Spleen (tissue), 11 donors: ENCODE data around the gene HOMER1. TPM values are rescaled to one million over a fixed set of nuclear protein-coding genes. Genes with fewer than 3 reads are reported as not detected.

Experiments
- DNase-seq: peaks from one replicate; pipeline ENCODE4 v3.0.0-alpha.2; 2020
- H3K27ac ChIP-seq, 8 donors: fragments of 200-600 bp; sonication (generic) in 7 of 8; 1 replicate in 4 of 8; 2 replicates in 4 of 8; pipeline versions ENCODE4 v1.5.0 to v1.8.0; 2016 to 2021; ENCODE audit warnings: inconsistent platforms in 4 of 8, mild to moderate bottlenecking in 4 of 8, moderate library complexity in 1 of 8
- H3K27me3 ChIP-seq, 7 donors: fragments of 200-600 bp; sonication (generic) in 6 of 7; replicated peaks in 1 of 7; 1 replicate in 4 of 7; 2 replicates in 3 of 7; pipeline versions ENCODE4 v1.5.0 to v1.8.0; 2016 to 2021; ENCODE audit warnings: inconsistent platforms in 3 of 7, mild to moderate bottlenecking in 1 of 7
- H3K36me3 ChIP-seq, 6 donors: fragments of 200-600 bp; sonication (generic) in 5 of 6; 1 replicate in 4 of 6; 2 replicates in 2 of 6; pipeline versions ENCODE4 v1.5.0 to v1.8.0; 2016 to 2021; ENCODE audit warnings: inconsistent platforms in 2 of 6
- H3K4me1 ChIP-seq, 6 donors: fragments of 200-600 bp; sonication (generic) in 5 of 6; 1 replicate in 3 of 6; 2 replicates in 3 of 6; pipeline versions ENCODE4 v1.5.0 to v1.8.0; 2016 to 2021; ENCODE audit warnings: inconsistent platforms in 3 of 6
- H3K4me3 ChIP-seq, 8 donors: fragments of 200-600 bp; sonication (generic) in 7 of 8; 1 replicate in 4 of 8; 2 replicates in 4 of 8; pipeline versions ENCODE4 v1.5.0 to v1.8.0; 2016 to 2021; ENCODE audit warnings: inconsistent platforms in 4 of 8, mild to moderate bottlenecking in 4 of 8, moderate library complexity in 2 of 8
- H3K9me3 ChIP-seq, 8 donors: fragments of 200-600 bp; sonication (generic) in 7 of 8; 1 replicate in 4 of 8; 2 replicates in 4 of 8; pipeline versions ENCODE4 v1.5.0 to v1.8.0; 2016 to 2021; ENCODE audit warnings: inconsistent platforms in 4 of 8
- CTCF ChIP-seq, 11 experiments: fragments of 200-600 bp in 7 of 11; fragments of 450-650 bp in 4 of 11; sonication (generic) in 4 of 11; IDR thresholded peaks in 8 of 11; conservative IDR thresholded peaks in 3 of 11; 1 replicate in 7 of 11; 2 replicates in 4 of 11; pipeline versions ENCODE4 v1.4.0 to v1.8.0; 2016 to 2021; ENCODE audit warnings: antibody characterized with exemption in 11 of 11, inconsistent platforms in 4 of 11, mild to moderate bottlenecking in 1 of 11
- POLR2A ChIP-seq, 3 donors: fragments of 450-650 bp; IDR thresholded peaks; one replicate each; pipeline ENCODE4 v1.5.1; 2017; ENCODE audit warnings: antibody characterized with exemption in 3 of 3, mild to moderate bottlenecking in 1 of 3
- POLR2AphosphoS5 ChIP-seq, 3 donors: sonication (generic); formaldehyde crosslinking; IDR thresholded peaks; one replicate each; pipeline ENCODE4 v1.5.1; 2017; ENCODE audit warnings: antibody characterized with exemption in 3 of 3
- WGBS, 5 donors: extraction: QIAGEN DNeasy Blood & Tissue Kit in 3 of 5; methylation state at CpG; one replicate each; pipeline versions ENCODE4 v1.1.5 to v1.1.7; 2013 to 2018; 5-methylcytosine and 5-hydroxymethylcytosine counted together
- intact Hi-C: fragments of 100-400 bp; cut with DNase I; formaldehyde crosslinking; loops from one replicate; pipeline ENCODE4 v1.15.0; 2023; ENCODE audit warnings: low total_unique reads
- polyA plus RNA-seq, 3 donors: library from polyadenylated mRNA; stranded (reverse); fragments of 200-250 nt; gene quantifications; one replicate each; pipeline ENCODE4 v1.2.1, GENCODE V29; 2013
- total RNA-seq, 7 donors: library from RNA; depleted of rRNA in 3 of 7; stranded (reverse); fragments of >200 nt in 3 of 7; fragmentation: NEBNext Ultra II Directional in 4 of 7; extraction: Animal tissue kit (Norgen Biotek cat#: 25700) in 4 of 7; gene quantifications; one replicate each; pipeline versions ENCODE4 v1.1.0 to v1.2.1, GENCODE V29; 2016 to 2021
- donor health status: healthy with polysubstance abuse.
- donor health status: DM: no; HTN: no; CAD: no; lungs with moderate emphysema.
- donor health status: DM: no; HTN: no; CAD: no.
- donor health status: Bipolar disorder and iron deficiency.
- donor health status: healthy.
- donor health status: DM: no; HTN: no; CAD: no.
- donor health status: DM: yes; HTN: yes; CAD: no.

Gene HOMER1
- total and polyA plus RNA-seq, 10 donors, result 0.39 to 5.2 (median 2.4) TPM

DNA sequence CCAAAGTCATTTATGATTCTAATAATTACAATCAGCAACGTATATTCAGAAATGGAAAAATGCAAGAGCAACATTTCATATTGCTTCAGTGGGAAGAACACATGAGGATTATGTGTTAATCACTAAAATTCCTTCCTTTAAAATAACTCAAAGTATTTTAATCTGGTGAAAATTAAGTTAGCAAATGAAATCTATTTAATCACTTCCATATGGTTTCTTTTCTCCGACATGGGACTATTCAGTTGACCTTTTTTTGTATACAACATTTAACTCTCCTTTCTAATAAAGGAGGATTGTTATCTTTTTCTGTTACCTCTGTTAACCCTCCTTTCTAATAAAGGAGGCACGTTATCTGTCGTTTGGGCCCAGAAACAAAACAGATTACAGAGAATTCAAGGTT is 59.9 kb downstream of the HOMER1 start:
- WGBS, 5 donors, result 77 to 92% (median 79%) methylated on average over 4 of the region's 4 CpGs
- Histone ChIP-seq H3K27ac (no peak overlapping the region), H3K4me1 (no peaks in the 10 kb centered on the region), H3K27me3 (no peaks in the 10 kb centered on the region), H3K4me3 (no peak overlapping the region), H3K9me3 (no peaks in the 10 kb centered on the region), H3K36me3 (no peaks in the 10 kb centered on the region)
- DNase-seq, result no peak
- TF ChIP-seq POLR2AphosphoS5 (IDR thresholded peaks at IDR 0.05), result no peak
- intact Hi-C loops, result no loop called here

GRCh38 chr5:79448336-79448735 is 65.6 kb downstream of the HOMER1 start:
- Histone ChIP-seq H3K4me1 (no peaks in the 10 kb centered on the region), H3K27me3 (no peaks in the 10 kb centered on the region), H3K4me3 (no peak overlapping the region), H3K9me3 (no peaks in the 10 kb centered on the region), H3K27ac (no peak overlapping the region), H3K36me3 (no peaks in the 10 kb centered on the region)
- WGBS, 5 donors, result 75 to 82% (median 79%) methylated on average over 2 of the region's 2 CpGs
- TF ChIP-seq POLR2A (IDR thresholded peaks at IDR 0.05) (no peak), POLR2AphosphoS5 (IDR thresholded peaks at IDR 0.05) (no peak)
- intact Hi-C loops, result no loop called here
- no peak for DNase-seq

DNA sequence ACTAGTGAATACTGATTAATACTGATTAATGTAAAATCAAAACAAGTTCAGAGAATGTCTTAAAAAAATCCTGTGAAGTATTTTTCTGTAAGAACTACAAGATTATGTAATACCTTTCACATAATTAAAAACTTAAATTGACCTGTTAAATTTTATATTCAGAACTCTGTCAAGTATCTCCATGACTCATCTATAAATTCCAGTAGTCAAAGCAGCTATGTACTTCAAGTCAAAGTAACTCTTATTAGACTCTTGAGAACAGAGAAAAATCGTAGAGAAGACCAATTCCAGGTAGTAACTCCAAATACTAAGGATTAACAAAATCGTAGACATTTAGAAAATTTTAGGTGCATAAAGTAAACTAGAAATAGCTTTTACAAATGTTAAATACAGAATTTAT is 77.1 kb downstream of the HOMER1 start:
- no peak for DNase-seq
- Histone ChIP-seq H3K4me3 (no peak overlapping the region), H3K4me1 (no peaks in the 10 kb centered on the region), H3K27ac (no peak overlapping the region), H3K27me3 (no peaks in the 10 kb centered on the region), H3K9me3 (no peaks in the 10 kb centered on the region), H3K36me3 (no peaks in the 10 kb centered on the region)
- TF ChIP-seq POLR2A (IDR thresholded peaks at IDR 0.05) (no peak), CTCF (IDR thresholded peaks at IDR 0.05 in 8 of 11, conservative IDR thresholded peaks at IDR 0.05 in 3 of 11) (no peak), POLR2AphosphoS5 (IDR thresholded peaks at IDR 0.05) (no peak)
- intact Hi-C loops, result no loop called here
- WGBS, 5 donors, result 78 to 92% (median 89%) methylated on average over 2 of the region's 2 CpGs

GRCh38 chr5:79436224-79436623 is 77.7 kb downstream of the HOMER1 start:
- intact Hi-C loops, result no loop called here
- Histone ChIP-seq H3K4me3 (no peak overlapping the region), H3K9me3 (no peaks in the 10 kb centered on the region), H3K27me3 (no peaks in the 10 kb centered on the region), H3K4me1 (no peaks in the 10 kb centered on the region), H3K36me3 (no peaks in the 10 kb centered on the region), H3K27ac (no peak overlapping the region)
- 94 to 100% (median 97%) methylated on average over 3 of the region's 3 CpGs for WGBS, 5 donors
- no peak for DNase-seq
- TF ChIP-seq POLR2AphosphoS5 (IDR thresholded peaks at IDR 0.05) (no peak), CTCF (IDR thresholded peaks at IDR 0.05 in 8 of 11, conservative IDR thresholded peaks at IDR 0.05 in 3 of 11) (no peak), POLR2A (IDR thresholded peaks at IDR 0.05) (no peak)

DNA sequence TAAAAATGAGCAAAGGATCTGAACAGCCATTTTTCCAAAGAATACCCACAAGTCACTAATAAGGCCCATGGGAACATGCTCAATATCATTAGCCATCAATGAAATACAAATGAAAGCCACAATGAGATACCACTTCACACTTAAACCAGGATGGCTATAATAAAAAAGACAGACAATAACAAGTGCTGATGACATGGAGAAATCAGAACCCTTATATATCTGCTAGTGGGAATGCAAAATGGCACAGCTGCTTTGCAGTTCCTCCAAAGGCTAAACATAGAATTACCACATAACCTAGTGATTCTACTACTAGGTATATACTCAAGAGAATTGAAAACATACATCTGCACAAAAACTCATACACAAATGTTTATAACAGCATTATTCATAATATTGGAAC is 83.7 kb downstream of the HOMER1 start:
- Histone ChIP-seq H3K4me1 (no peaks in the 10 kb centered on the region), H3K27me3 (no peaks in the 10 kb centered on the region), H3K9me3 (no peaks in the 10 kb centered on the region), H3K27ac (no peak overlapping the region), H3K4me3 (no peak overlapping the region), H3K36me3 (no peaks in the 10 kb centered on the region)
- no peak for DNase-seq
- no peak for TF ChIP-seq POLR2AphosphoS5 (IDR thresholded peaks at IDR 0.05)
- TF ChIP-seq CTCF (IDR thresholded peaks at IDR 0.05 in 8 of 11, conservative IDR thresholded peaks at IDR 0.05 in 3 of 11), result no peak
- no peak for TF ChIP-seq POLR2A (IDR thresholded peaks at IDR 0.05)
- intact Hi-C loops, result no loop called here
